Kidney (tissue), 14 donors: ENCODE measurements around the gene EDEM3. TPM values are rescaled to one million over a fixed set of nuclear protein-coding genes. Genes with fewer than 3 reads are reported as not detected.

ENCODE experiments used
- DNase-seq, 5 donors: peaks; one replicate each; pipeline ENCODE4 v3.0.0-alpha.2; 2013 to 2020
- FAIRE-seq: peaks from 2 replicates; lab custom pipeline; 2012; peaks lifted over from hg19 to GRCh38; lab: Jason Lieb, UNC
- H3K27ac ChIP-seq, 2 donors: one replicate each; pipeline ENCODE4 v1.7.0; 2013; ENCODE audit warnings: low read depth in 2 of 2, low read length in 2 of 2, inconsistent platforms in 1 of 2
- H3K27me3 ChIP-seq: one replicate; pipeline ENCODE4 v1.7.1; 2013; ENCODE audit warnings: low read length, inconsistent platforms; ENCODE audit not compliant: control insufficient read depth, insufficient read depth
- H3K36me3 ChIP-seq, 3 donors: one replicate each; pipeline versions ENCODE4 v1.7.0 to v1.7.1; 2013; ENCODE audit warnings: low read length in 3 of 3, control low read depth in 1 of 3, inconsistent platforms in 1 of 3; ENCODE audit not compliant: insufficient read depth in 3 of 3, control insufficient read depth in 2 of 3
- H3K4me1 ChIP-seq, 3 donors: one replicate each; pipeline versions ENCODE4 v1.7.0 to v1.7.1; 2013; ENCODE audit warnings: low read length in 3 of 3, inconsistent platforms in 1 of 3, low read depth in 1 of 3; ENCODE audit not compliant: control insufficient read depth in 2 of 3, insufficient read depth in 2 of 3
- H3K4me3 ChIP-seq, 3 donors: one replicate each; pipeline versions ENCODE4 v1.7.0 to v1.8.1; 2013; ENCODE audit warnings: low read length in 3 of 3, control low read depth in 1 of 3, inconsistent platforms in 1 of 3
- H3K9ac ChIP-seq, 3 donors: one replicate each; pipeline versions ENCODE4 v1.7.0 to v1.7.1; 2013; ENCODE audit warnings: low read length in 3 of 3, control low read depth in 1 of 3, inconsistent platforms in 1 of 3
- H3K9me3 ChIP-seq, 3 donors: one replicate each; pipeline versions ENCODE4 v1.7.0 to v1.7.1; 2013; ENCODE audit warnings: low read length in 3 of 3, control low read depth in 1 of 3, inconsistent platforms in 1 of 3; ENCODE audit not compliant: control insufficient read depth in 2 of 3, insufficient read depth in 1 of 3
- intact Hi-C: fragments of 100-400 bp; cut with DNase I; formaldehyde crosslinking; loops from one replicate; pipeline ENCODE4 v1.11.1; 2022
- polyA plus RNA-seq: library from polyadenylated mRNA; stranded (reverse); fragments of 350-450 nt; fragmentation: Illumina TruSeq; extraction: RNeasy Lipid Tissue Mini Kit (QIAGEN cat#74804); gene quantifications from one replicate; pipeline ENCODE4 v1.2.3, GENCODE V29; 2014; ENCODE audit warnings: low read depth, low replicate concordance; ENCODE audit not compliant: insufficient read depth
- total RNA-seq: library from RNA; stranded (reverse); fragmentation: NEBNext Ultra II Directional; extraction: Animal tissue kit (Norgen Biotek cat#: 25700); gene quantifications from one replicate; pipeline ENCODE4 v1.2.1, GENCODE V29; 2021
- TF ChIP-seq, protein P1 (sequence below): IDR thresholded peaks from 3 replicates; pipeline ENCODE4 v1.5.1; 2012; ENCODE audit warnings: mild to moderate bottlenecking, moderate library complexity, borderline replicate concordance; ENCODE audit not compliant: insufficient read depth; ENCODE audit errors: extremely low read depth
- donor health status: control.
- donor health status: control.
- donor health status: control.
- donor health status: control.
- donor health status: control.
- donor health status: DM: yes; HTN: yes; CAD: no.
- donor health status: Normal renal cell carcinoma (clear cell type).

EDEM3 gene
- total and polyA plus RNA-seq, 2 donors from 2014 or later: 9.1 to 31.7 TPM

DNA sequence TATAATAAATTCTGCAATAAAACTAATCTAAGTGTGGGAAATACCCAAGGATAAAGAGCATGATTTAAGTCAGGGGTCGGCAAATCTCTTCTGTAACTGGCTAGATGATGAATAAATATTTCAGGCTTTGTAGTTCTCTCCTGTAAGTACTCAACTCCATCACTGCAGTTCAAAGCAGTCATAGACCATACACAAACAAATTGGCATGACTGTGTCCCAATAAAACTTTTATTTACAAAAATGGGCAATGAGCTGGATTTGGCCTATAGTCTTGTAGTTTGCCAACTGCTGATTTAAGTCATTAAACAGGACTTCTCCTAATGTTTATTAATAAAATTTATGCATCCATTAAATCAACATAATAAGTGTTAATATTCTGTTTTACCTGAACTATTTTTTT is 49.4 kb downstream of the EDEM3 start:
- no peaks in the 10 kb centered on the region for H3K4me1 ChIP-seq
- no peak for DNase-seq
- no peak overlapping the region for H3K27ac ChIP-seq
- no peaks in the 10 kb centered on the region for H3K27me3 ChIP-seq
- H3K36me3 ChIP-seq: peaks cover 5 to 29% (median 26%) of the 10 kb centered on the region in 3 donors
- no peaks in the 10 kb centered on the region for H3K9me3 ChIP-seq
- TF ChIP-seq, protein P1, sequence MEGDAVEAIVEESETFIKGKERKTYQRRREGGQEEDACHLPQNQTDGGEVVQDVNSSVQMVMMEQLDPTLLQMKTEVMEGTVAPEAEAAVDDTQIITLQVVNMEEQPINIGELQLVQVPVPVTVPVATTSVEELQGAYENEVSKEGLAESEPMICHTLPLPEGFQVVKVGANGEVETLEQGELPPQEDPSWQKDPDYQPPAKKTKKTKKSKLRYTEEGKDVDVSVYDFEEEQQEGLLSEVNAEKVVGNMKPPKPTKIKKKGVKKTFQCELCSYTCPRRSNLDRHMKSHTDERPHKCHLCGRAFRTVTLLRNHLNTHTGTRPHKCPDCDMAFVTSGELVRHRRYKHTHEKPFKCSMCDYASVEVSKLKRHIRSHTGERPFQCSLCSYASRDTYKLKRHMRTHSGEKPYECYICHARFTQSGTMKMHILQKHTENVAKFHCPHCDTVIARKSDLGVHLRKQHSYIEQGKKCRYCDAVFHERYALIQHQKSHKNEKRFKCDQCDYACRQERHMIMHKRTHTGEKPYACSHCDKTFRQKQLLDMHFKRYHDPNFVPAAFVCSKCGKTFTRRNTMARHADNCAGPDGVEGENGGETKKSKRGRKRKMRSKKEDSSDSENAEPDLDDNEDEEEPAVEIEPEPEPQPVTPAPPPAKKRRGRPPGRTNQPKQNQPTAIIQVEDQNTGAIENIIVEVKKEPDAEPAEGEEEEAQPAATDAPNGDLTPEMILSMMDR: no peak
- intact Hi-C loops: no loop called here
- H3K9ac ChIP-seq: no peak overlapping the region
- H3K4me3 ChIP-seq: no peak overlapping the region
- FAIRE-seq: no peak

DNA sequence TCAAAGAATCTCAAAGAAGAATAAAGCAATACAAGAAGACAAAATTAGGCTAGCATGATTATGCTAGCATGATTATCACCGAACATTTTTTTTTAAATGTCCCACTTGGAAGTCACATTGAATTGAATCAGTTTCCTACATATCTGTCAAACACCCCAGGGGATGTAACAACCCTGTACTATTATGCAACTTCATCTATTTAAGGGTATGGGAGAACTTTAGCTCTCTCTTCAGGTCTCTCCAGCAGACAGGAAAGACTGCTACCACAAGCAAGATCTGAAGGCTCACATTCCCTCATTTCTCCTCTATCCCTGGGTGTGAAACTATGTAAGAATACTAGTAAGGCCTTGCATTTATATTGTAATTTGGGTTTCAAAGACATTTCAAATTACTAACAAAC is 52.8 kb downstream of the EDEM3 start:
- Histone ChIP-seq H3K4me3 (no peak overlapping the region), H3K27me3 (no peaks in the 10 kb centered on the region), H3K9me3 (no peaks in the 10 kb centered on the region), H3K27ac (no peak overlapping the region), H3K9ac (no peak overlapping the region), H3K36me3 (peaks cover 2 to 19% (median 11%) of the 10 kb centered on the region in 3 donors), H3K4me1 (no peaks in the 10 kb centered on the region)
- DNase-seq: no peak
- no peak for FAIRE-seq
- intact Hi-C loops: no loop called here
- TF ChIP-seq, protein P1: no peak

DNA sequence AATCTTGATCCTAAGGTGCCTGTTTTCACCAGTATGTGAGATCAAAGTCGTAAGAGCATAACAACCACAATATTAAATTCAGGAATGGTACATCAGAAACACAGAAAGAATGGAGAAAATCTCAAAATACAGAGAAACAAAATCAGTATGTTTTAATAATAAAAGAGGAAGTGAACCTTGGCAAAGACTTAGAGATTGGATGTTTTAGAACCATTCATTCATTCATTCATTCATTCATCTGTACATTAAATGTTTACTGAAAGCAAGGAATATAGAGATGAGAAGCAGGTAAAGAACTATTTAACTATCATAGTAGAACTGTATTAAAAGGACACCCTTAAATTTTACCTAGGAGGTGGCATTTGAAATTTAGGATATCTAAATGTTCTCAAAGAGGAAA is 55.7 kb downstream of the EDEM3 start:
- FAIRE-seq: no peak
- peaks cover 2 to 18% (median 9%) of the 10 kb centered on the region in 3 donors for H3K36me3 ChIP-seq
- H3K9me3 ChIP-seq: no peaks in the 10 kb centered on the region
- H3K27ac ChIP-seq: no peak overlapping the region
- no peak overlapping the region for H3K9ac ChIP-seq
- intact Hi-C loops: no loop called here
- no peak overlapping the region for H3K4me3 ChIP-seq
- H3K27me3 ChIP-seq: no peaks in the 10 kb centered on the region
- TF ChIP-seq, protein P1: no peak
- DNase-seq: no peak
- no peaks in the 10 kb centered on the region for H3K4me1 ChIP-seq

DNA sequence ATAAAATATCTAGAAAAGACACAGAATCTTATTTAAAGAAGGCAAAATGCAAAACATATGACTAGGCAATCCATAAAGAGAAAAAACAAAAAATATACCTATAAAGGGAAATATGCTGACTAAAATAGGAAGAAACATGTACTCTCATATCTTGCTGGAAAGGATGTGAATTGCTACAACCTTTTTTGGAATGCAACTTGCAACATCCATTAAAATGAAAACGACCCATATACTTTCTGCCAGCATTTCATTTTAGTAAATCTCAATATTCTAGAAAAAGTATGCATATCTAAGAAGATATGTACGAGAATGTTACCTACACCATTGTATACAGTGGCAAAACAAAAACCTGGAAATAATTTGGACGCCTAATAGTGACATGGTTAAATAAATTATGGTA is 56.6 kb downstream of the EDEM3 start:
- no peak overlapping the region for H3K9ac ChIP-seq
- no peaks in the 10 kb centered on the region for H3K9me3 ChIP-seq
- H3K27me3 ChIP-seq: no peaks in the 10 kb centered on the region
- H3K4me3 ChIP-seq: no peak overlapping the region
- no peaks in the 10 kb centered on the region for H3K4me1 ChIP-seq
- intact Hi-C loops: no loop called here
- H3K36me3 ChIP-seq: peaks cover 4 to 19% (median 10%) of the 10 kb centered on the region in 3 donors
- TF ChIP-seq, protein P1: no peak
- FAIRE-seq (no peak), DNase-seq (no peak)
- no peak overlapping the region for H3K27ac ChIP-seq
